OCI-LY3 (cell line): ENCODE data around the gene ADAR.

Experiments
- EZH2phosphoT487 ChIP-seq: fragments of 200-600 bp; shearing (Covaris generic); IDR thresholded peaks from 2 replicates; pipeline ENCODE4 v1.6.1; 2018; ENCODE audit warnings: antibody characterized with exemption, mixed run types, low read depth
- TF ChIP-seq, protein P1 (sequence below): fragments of 200-600, 300-600 bp; sonication (generic); IDR thresholded peaks from 2 replicates; pipeline ENCODE4 v1.5.1; 2014; ENCODE audit warnings: antibody characterized with exemption, low read length, low read depth

- TF ChIP-seq, protein P1, sequence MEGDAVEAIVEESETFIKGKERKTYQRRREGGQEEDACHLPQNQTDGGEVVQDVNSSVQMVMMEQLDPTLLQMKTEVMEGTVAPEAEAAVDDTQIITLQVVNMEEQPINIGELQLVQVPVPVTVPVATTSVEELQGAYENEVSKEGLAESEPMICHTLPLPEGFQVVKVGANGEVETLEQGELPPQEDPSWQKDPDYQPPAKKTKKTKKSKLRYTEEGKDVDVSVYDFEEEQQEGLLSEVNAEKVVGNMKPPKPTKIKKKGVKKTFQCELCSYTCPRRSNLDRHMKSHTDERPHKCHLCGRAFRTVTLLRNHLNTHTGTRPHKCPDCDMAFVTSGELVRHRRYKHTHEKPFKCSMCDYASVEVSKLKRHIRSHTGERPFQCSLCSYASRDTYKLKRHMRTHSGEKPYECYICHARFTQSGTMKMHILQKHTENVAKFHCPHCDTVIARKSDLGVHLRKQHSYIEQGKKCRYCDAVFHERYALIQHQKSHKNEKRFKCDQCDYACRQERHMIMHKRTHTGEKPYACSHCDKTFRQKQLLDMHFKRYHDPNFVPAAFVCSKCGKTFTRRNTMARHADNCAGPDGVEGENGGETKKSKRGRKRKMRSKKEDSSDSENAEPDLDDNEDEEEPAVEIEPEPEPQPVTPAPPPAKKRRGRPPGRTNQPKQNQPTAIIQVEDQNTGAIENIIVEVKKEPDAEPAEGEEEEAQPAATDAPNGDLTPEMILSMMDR: peak; percentile 75
- no peak for TF ChIP-seq EZH2phosphoT487
Measured at GRCh38 chr1:154533952-154534844, 73.8 kb downstream of the ADAR start.
